Bone marrow (tissue), 2 donors: ENCODE measurements around the gene ZNF300.
"Not testable (repeated sequence)": the region's sequence is repeated elsewhere in the genome, so short reads cannot be mapped to it uniquely, and the experiment has no call there.

ENCODE experiments used
- DNase-seq, 2 donors: peaks; one replicate each; lab custom pipeline; 2025; lab: John Stamatoyannopoulos, UW

Gene ZNF300

DNA sequence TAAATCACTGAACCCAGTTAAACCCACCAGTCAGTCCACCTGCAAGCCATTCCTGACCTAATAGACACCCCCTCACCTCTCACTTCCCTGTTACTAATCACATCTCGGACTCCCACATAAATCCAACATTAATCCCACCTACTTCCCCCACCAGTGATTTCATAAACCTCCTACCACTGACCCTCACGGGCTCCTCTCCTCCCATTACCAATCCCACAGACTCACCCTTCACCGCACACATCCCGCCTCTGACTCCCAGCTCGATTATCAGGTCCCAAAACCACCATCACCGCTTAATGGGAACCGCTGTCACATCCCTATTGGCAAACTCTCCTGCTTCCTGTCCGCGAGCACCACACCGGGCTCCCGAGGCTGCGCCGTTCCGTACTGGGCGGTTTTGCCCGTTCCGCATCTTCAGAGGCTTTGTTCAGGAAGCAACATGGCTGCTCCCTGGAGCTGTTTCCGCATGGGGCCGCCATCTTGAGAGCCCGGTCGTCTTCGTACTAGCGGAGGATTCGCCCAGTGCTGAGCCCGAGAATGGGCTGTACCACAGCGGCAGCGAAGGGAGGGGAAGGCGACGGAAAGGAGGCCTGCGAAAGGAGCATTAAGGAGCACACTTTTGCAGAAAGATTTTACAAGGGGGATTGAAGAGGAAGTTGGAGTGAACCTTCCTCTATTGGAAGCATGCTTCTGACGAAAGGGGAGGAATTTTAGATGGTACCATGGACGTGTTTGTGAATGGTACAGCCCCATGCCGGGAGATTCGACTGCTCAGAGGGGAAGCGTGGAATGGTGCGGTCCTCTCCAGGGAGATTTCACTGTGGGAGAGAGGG is at the start of gene ZNF300:
Gene ZNF300, minus strand, starts transcription at position 502 of the 833 bp plus-strand sequence. CDS start 1,825 bp downstream, outside the sequence.
- DNase-seq = no peak

- DNase-seq = no peak
Observed at GRCh38 chr5:150948539-150948938, 43.8 kb upstream of the ZNF300 start.

DNA sequence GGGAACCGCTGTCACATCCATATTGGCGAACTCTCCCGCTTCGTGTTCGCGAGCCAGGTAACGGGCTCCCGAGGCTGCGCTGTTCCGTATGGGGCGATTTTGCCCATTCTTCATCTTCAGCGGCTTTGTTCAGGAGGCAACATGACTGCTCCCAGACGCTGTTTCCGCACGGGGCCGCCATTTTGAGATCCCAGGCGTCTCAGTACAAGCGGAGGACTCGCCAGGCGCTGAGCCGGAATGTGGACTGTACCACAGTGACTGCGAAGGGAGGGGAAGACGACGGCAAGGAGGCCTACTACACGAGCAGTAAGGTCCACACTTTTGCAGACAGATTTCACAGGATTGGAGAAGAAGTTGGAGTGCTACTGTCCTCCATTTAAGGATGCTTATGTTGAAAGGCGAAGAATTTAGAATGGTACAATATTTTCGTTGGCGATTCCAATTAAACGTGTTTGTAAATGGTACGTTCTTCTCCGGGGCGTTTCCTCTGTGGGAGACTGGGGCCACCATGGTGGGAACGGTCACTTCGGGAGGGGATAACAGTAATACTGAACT is 41.6 kb upstream of the ZNF300 start:
- DNase-seq = no peak

DNA sequence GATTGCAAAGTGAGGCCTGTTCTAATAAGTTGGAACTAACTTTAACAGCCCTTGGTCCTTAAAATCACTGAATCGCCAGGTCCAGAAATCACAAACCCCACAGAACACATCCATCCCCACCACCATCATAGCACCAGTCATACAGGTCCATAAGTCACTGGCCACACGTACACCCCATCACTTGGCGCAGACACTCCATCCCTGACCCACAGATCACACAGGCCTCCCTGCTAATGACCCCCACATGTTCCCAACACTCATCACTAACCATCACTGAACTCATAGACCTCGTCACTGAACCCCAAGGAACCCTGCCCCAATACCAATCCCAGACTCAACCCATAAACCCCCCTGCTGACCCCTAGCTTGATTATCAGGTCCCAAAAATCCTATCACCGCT is 41.2 kb upstream of the ZNF300 start:
- no peak for DNase-seq

DNA sequence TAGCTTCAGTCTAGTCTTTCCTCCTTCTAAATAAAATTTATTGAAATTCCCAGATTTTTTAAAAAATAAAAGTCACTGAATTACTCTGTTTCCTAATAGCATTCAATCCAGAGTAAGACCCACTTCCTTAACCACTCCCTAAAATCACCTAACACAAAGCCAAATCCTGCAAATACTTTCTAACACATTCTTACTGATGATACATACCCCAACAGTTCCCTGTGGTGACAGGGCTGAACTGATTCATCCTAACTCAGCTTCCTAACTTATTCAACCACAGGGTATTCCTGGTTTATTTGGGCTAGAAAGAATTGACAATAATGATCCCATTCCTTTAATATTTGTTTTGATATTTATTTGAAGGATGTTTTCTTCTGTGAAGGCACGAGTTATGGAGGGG is 40.7 kb upstream of the ZNF300 start:
- no peak for DNase-seq

DNA sequence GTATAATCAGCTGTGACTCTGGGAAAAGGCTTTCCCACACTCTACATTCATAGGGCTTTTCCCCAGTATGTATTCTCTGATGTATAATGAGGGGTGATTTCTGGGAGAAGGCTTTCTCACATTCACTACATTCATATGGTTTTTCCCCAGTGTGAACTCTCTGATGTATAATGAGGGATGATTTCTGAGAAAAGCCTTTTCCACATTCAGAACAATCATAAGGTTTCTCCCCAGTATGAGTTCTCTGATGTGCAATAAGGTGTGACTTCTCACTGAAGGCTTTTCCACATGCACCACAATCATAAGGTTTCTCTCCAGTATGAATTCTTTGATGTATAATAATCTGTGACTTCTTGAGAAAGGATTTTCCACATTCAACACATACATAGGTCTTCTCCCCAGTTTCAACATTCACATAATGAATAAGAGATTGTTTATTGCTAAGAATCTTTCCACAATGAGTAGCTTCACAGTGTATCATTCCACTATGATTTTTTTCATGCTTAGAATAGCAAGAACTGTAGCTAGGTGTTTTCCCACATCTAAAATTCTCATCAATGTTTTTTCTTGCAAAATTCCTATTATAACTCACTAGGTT is 26.7 kb upstream of the ZNF300 start:
- DNase-seq = no peak

- DNase-seq = no peak
Observed at GRCh38 chr5:150918613-150919012, 13.8 kb upstream of the ZNF300 start.

DNA sequence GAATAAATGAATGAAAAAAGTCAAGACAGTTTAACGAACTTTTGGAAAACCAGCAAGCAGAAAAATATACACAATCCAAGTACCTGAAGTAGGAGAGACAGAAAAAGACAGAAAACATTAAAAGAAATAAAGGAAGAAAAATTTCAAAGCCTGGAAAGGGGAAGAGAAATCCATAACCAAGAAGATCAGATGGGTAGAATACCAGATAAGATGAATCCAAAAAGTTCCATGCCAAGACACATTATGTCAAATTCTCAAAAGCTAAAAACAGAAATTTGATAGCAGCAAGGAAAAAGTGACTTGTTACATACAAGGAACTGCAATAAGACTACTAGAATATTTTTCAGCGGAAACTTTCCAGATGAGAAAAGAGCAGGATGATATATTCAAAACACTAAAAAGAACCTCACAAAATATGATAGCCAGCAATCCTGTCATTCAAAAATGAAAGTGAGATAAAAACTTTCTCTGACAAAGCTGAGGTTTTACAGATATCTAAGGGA is 7.6 kb upstream of the ZNF300 start:
- DNase-seq = no peak

DNA sequence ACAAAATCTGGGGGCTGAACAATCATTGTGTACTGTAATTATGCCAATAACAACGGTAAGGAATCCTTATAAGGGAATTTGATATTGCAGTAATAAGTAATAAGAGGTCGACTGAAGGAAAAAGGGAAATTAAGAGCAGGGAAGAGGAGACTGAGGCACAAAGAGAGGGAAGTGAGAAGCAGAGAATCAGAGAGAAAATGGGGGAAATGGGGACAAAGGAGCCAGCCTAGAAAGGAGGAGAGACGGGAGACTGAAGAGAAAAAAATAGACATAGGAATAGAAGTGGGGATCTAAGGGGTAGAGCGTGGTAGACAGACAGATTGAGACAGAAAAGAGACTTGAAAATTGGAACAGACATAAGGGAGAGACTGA is 518 bp upstream of the ZNF300 start:
- no peak for DNase-seq

GRCh38 chr5:150901446-150901845 is 3.3 kb downstream of the ZNF300 start:
- no peak for DNase-seq

DNA sequence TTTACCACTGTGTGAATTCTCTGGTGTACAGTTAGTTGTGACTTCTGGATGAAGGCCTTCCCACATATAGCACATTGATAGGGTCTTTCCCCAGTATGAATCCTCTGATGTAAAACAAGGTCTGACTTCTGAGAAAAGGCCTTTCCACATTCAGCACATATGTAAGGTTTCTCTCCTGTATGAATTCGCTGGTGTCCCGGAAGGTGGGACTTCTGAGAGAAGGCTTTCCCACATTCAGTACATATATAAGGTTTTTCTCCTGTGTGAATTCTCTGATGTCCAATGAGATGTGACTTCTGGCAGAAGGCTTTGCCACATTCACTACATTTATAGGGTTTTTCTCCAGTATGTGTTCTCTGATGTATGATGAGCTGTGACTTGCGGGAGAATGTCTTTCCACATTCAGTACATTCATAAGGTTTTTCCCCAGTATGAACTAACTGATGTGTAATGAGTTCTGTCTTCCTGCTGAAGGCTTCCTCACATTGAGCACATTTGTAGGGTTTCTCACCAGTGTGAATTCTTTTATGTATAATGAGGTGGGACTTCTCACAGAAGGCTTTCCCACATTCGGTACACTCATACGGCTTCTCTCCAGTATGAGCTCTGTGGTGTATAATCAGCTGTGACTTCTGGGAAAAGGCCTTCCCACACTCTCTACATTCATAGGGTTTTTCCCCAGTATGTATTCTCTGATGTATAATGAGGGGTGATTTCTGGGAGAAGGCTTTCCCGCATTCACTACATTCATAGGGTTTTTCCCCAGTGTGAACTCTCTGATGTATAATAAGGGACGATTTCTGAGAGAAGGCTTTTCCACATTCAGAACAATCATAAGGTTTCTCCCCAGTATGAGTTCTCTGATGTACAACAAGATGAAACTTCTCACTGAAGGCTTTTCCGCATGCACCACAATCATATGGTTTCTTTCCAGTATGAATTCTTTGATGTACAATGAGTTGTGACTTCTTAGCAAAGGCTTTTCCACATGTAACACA is 9.1 kb downstream of the ZNF300 start:
- DNase-seq = no peak

- DNase-seq = no peak
Observed at GRCh38 chr5:150879358-150879757, 25.4 kb downstream of the ZNF300 start.

DNA sequence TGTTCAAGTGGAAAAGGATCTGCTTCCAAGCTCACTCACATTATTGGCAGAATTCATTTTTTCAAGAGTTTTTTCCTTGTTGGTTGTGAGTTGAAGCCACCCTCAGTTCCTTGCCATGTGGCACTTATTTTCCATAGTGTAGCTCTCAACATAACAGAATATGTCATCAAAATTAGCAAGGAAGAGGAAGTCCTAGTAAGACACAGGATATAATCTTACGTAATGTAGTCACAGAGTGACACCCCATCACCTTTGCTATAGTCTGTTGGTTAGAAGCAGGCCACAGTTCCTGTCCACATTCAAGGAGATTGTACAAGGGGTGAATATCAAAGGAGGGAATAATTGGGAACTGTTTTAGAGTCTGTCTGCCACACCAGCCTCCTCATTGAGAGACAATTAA is 42.7 kb downstream of the ZNF300 start:
- no peak for DNase-seq

DNA sequence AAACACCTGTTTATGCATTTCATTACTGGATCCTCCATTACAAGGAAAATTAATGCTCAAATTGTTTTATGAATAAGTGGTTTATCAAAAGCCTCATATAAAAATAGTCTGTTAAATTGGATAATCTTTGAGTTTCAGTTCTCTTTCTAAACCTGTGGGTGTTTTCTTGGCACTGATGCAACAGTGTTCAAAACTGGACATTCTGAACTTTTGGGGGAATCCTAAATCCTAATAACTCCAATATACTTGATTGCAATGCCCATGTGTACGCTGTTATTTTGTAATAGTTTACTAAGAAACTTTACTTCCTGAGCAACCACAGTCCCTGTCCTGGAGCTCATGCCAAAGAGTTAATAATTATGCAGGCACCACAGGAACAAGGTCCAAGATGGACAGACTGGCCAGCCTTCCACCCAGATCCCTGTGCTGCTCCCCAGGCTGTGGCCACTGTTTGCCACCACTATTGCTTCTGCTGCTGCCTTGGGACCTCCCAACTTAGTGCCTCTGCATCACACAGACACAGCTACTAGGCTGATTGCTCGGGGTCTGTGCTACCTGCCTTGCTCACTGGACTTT is 44.4 kb downstream of the ZNF300 start:
- no peak for DNase-seq

DNA sequence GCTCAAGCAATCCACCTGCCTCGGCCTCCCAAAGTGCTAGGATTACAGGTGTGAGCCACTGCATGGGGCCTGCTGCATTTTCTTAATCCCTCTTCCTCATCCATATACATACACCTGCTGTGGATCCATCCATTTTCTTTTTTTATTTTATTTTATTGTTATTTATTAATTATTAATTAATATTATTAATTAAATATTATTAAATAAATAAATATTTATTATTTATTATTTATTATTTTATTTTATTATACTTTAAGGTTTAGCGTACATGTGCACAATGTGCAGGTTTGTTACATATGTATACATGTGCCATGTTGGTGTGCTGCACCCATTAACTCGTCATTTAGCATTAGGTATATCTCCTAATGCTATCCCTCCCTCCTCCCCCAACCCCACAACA is 48.1 kb downstream of the ZNF300 start:
- not testable (repeated sequence) for DNase-seq

GRCh38 chr5:150853561-150853960 is 51.2 kb downstream of the ZNF300 start:
- no peak for DNase-seq

DNA sequence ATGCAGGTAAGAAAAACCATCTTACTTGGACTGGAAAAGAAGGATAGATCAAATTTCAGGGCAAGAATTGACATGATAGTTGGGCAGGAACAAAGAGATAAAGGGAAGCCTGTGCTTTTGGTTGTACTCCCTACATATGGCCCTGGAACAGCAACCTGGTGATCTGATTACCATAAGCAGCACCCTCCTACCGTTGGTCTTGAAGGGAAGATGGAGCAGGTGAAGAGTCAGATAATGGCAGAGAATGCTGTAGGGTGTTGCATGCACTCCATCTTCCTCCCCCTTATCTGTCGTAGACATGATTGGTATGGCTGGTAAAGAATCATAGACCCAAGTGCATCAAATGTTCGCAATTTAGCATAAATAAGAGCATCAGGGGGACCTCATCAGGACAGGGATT is 53.7 kb downstream of the ZNF300 start:
- DNase-seq = no peak

- DNase-seq = no peak
Observed at GRCh38 chr5:150848271-150848670, 56.5 kb downstream of the ZNF300 start.

GRCh38 chr5:150847334-150847695 is 57.5 kb downstream of the ZNF300 start:
- no peak for DNase-seq

DNA sequence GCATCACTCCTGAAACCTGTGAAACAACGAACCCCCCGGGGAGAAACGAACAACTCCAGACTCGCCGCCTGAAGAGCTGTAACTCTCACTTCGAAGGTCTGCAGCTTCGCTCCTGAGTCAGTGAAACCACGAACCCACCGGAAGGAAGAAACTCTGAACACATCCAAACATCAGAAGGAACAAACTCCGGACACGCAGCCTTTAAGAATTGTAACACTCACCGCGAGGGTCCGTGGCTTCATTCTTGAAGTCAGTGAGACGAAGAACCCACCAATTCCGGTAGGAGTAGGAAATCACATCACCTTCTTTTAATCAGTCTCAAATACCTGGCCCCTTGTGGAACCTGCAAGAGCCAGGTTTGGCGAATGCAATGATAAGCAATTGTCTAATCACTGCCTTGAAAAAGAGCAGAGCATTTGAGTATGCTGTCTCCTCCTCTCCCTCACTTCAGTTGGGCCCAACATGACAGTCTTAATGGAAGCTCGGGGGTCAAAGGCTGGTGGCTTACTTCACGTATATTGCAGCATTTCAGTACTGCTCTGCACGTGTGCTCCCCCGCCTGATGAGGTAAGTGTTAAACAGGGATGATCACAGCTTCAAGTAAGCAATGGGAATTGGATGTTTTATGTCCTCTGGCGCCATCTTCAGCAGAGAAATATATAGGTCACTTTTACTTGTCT is 58.0 kb downstream of the ZNF300 start:
- peak in 1 of 2 donors; percentile 82 for DNase-seq

- not testable (repeated sequence) for DNase-seq
Observed at GRCh38 chr5:150846308-150846653, 58.5 kb downstream of the ZNF300 start, which contains the start of gene IRGM. Gene IRGM, plus strand, starts transcription at chr5:150846521. Its CDS starts 1,603 bp downstream, at chr5:150848124.
